ENCODE results near the gene ARX. TPM values are rescaled to one million over a fixed set of nuclear protein-coding genes. Genes with fewer than 3 reads are reported as not detected.

Gene ARX
- total and polyA plus RNA-seq, 11 donors, result not detected

DNA sequence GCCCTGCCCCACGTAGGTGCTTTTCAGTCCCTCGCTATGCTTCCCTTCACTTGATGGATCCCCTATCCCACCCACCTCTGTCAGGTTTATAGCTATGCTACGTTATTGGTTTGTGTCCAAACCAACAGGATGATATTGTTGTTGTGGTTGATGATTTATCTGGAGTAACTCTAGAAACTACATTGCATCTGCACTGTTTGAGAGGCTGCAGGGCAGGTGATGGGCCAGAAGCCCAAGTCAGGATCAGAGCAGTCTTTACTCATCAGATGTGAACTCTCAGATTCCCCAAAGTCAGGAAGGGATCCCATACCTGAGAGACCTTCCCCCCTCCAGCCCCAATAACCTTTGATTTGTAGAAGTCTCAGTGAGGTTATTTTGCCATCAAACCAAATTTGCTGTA, 34.7 kb downstream of the ARX start:
- intact Hi-C loops (cut with DNase I), result no loop called here
- DNase-seq, result no peak
- no peak overlapping the region for H3K4me3 ChIP-seq
- no peaks in the 10 kb centered on the region for H3K27me3 ChIP-seq
- WGBS, 4 donors, result 53 to 99% (median 85%) methylated on average over 3 of the region's 3 CpGs
- H3K27ac ChIP-seq, result no peak overlapping the region
- H3K36me3 ChIP-seq, result no peaks in the 10 kb centered on the region
- H3K9me3 ChIP-seq, result no peaks in the 10 kb centered on the region
- no peak for ATAC-seq
- no peaks in the 10 kb centered on the region for H3K4me1 ChIP-seq
- TF ChIP-seq, protein P1, sequence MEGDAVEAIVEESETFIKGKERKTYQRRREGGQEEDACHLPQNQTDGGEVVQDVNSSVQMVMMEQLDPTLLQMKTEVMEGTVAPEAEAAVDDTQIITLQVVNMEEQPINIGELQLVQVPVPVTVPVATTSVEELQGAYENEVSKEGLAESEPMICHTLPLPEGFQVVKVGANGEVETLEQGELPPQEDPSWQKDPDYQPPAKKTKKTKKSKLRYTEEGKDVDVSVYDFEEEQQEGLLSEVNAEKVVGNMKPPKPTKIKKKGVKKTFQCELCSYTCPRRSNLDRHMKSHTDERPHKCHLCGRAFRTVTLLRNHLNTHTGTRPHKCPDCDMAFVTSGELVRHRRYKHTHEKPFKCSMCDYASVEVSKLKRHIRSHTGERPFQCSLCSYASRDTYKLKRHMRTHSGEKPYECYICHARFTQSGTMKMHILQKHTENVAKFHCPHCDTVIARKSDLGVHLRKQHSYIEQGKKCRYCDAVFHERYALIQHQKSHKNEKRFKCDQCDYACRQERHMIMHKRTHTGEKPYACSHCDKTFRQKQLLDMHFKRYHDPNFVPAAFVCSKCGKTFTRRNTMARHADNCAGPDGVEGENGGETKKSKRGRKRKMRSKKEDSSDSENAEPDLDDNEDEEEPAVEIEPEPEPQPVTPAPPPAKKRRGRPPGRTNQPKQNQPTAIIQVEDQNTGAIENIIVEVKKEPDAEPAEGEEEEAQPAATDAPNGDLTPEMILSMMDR (IDR thresholded peaks at IDR 0.05), result no peak

DNA sequence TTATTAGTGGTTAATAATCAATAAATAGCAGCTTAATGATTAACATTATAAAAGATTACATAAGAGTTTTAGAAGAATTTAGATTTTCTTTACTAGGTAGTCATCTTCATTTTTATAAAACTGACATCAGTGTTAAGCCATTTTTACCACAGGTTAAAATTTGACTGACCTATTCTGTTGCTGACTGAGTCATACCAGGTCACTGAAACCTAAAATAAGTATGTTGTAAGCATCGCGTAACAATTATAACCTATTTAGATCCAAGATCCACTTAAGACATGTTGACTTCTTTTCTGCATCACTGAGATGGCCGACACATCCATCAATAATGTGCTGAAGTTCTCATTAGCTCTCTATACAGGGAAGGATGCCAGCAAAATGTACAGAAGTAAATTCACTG, 36.7 kb downstream of the ARX start:
- H3K9me3 ChIP-seq, result no peaks in the 10 kb centered on the region
- H3K36me3 ChIP-seq, result no peaks in the 10 kb centered on the region
- WGBS, 4 donors, result 78 to 84% (median 83%) methylated on average over 3 of the region's 3 CpGs
- H3K4me3 ChIP-seq, result no peak overlapping the region
- no peak for ATAC-seq
- H3K4me1 ChIP-seq, result no peaks in the 10 kb centered on the region
- intact Hi-C loops (cut with DNase I), result no loop called here
- no peak overlapping the region for H3K27ac ChIP-seq
- no peak for DNase-seq
- TF ChIP-seq, protein P1 (IDR thresholded peaks at IDR 0.05), result no peak
- no peak for TF ChIP-seq POLR2A (IDR thresholded peaks at IDR 0.05)
- no peaks in the 10 kb centered on the region for H3K27me3 ChIP-seq

DNA sequence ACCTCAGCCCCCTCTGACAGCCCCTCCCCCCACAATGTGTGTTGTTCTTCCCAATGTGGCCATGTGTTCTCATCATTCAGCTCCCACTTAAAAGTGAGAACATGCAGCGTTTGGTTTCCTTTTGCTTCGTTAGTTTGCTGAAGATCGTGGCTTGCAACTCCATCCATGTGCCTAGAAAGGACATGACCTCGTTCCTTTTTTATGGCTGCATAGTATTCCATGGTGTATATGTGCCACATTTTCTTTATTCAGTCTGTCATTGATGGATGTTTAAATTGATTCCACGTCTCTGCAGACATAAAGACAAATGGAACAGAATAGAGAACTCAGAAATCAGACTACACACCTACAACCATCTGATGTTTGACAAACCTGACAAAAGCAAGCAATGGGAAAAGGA, 46.0 kb downstream of the ARX start:
- Histone ChIP-seq H3K9me3 (peaks cover 0 to 5% (median 0%) of the 10 kb centered on the region in 12 donors), H3K4me3 (no peak overlapping the region), H3K4me1 (no peaks in the 10 kb centered on the region), H3K27me3 (peaks cover 0 to 3% (median 0%) of the 10 kb centered on the region in 9 donors), H3K27ac (no peak overlapping the region), H3K36me3 (no peaks in the 10 kb centered on the region)
- no peak for ATAC-seq
- TF ChIP-seq, protein P1 (IDR thresholded peaks at IDR 0.05), result no peak
- no peak for TF ChIP-seq POLR2A (IDR thresholded peaks at IDR 0.05)
- WGBS, 4 donors, result 68 to 97% (median 90%) methylated on average over 5 of the region's 5 CpGs
- DNase-seq, result no peak
- intact Hi-C loops (cut with DNase I), result no loop called here

DNA sequence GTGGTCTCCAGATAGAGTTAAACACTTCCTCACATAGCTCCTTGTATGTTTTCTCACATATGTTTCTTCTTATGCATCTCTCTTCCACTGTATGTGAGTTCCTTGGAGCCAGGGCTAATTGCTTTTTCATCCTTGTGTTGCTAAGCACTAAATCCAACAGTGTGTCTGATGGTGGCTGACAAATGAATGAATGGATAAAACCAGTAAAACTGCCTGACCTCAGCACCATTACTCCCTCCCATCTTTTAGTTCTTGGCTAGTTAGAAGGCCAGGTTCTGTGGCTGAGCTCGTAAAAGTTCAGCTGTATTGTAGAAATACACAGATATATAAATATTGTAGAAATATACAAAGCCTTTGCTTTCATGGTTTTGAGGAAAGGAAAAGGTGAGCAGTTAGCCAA, 50.4 kb downstream of the ARX start:
- H3K9me3 ChIP-seq, result peaks cover 0 to 5% (median 0%) of the 10 kb centered on the region in 12 donors
- ATAC-seq, result no peak
- H3K36me3 ChIP-seq, result no peaks in the 10 kb centered on the region
- H3K4me1 ChIP-seq, result no peaks in the 10 kb centered on the region
- no peaks in the 10 kb centered on the region for H3K27me3 ChIP-seq
- 73 to 100% (median 86%) methylated on average over 1 of the region's 1 CpG for WGBS, 4 donors
- DNase-seq, result no peak
- H3K4me3 ChIP-seq, result no peak overlapping the region
- no peak for TF ChIP-seq POLR2A (IDR thresholded peaks at IDR 0.05)
- TF ChIP-seq, protein P1 (IDR thresholded peaks at IDR 0.05), result no peak
- intact Hi-C loops (cut with DNase I), result no loop called here
- H3K27ac ChIP-seq, result no peak overlapping the region
